ENCODE data around the gene NUPR2.

GRCh38 chr7:56079450-56080185, 36.6 kb downstream of the NUPR2 start:
- peak; percentile 49 to 96 (median 82) for TF ChIP-seq CTCF (IDR thresholded peaks at IDR 0.05)
- TF ChIP-seq POLR2A (IDR thresholded peaks at IDR 0.05): peak in 1 of 2 donors; percentile 1

Data from heart left ventricle (tissue), 13 donors.